GM19324 (cell line): ENCODE data around the gene UPK2.

Experiments used
- ATAC-seq: cut with Tn5 transposase; IDR thresholded peaks from one replicate; pipeline ENCODE4 v1.9.1; 2021; ENCODE audit warnings: mild to moderate bottlenecking, moderate library complexity; ENCODE audit not compliant: unreplicated experiment, low FRiP score

UPK2 gene

DNA sequence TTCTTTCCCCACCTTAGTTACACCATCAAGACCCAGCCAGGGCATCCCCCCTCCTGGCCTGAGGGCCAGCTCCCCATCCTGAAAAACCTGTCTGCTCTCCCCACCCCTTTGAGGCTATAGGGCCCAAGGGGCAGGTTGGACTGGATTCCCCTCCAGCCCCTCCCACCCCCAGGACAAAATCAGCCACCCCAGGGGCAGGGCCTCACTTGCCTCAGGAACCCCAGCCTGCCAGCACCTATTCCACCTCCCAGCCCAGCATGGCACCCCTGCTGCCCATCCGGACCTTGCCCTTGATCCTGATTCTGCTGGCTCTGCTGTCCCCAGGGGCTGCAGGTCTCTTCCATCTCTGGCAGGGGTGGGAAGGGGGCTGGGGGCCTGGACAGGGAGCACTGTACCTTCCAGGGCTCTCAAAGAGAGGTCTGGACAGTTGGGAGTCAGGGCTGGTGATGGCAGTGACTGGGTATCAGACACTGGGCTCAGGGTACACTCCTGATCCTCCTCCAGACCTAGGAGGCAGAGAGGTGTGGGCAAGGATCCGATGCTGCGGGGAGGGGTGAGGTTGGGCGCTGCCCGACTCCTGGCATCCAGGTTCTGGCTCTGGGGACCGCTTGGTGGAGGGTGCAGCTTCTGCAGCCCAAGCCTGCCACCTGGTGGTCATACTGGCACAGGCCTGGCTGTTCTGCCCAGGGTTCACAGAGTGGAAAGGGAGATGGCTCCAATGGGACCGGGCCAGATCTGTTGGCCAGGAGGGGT lies at the start of gene UPK2:
Gene UPK2, plus strand, starts transcription at position 205 of the 753 bp plus-strand sequence. Its CDS starts 53 bp downstream, at position 258.
- ATAC-seq, result peak; percentile 68

DNA sequence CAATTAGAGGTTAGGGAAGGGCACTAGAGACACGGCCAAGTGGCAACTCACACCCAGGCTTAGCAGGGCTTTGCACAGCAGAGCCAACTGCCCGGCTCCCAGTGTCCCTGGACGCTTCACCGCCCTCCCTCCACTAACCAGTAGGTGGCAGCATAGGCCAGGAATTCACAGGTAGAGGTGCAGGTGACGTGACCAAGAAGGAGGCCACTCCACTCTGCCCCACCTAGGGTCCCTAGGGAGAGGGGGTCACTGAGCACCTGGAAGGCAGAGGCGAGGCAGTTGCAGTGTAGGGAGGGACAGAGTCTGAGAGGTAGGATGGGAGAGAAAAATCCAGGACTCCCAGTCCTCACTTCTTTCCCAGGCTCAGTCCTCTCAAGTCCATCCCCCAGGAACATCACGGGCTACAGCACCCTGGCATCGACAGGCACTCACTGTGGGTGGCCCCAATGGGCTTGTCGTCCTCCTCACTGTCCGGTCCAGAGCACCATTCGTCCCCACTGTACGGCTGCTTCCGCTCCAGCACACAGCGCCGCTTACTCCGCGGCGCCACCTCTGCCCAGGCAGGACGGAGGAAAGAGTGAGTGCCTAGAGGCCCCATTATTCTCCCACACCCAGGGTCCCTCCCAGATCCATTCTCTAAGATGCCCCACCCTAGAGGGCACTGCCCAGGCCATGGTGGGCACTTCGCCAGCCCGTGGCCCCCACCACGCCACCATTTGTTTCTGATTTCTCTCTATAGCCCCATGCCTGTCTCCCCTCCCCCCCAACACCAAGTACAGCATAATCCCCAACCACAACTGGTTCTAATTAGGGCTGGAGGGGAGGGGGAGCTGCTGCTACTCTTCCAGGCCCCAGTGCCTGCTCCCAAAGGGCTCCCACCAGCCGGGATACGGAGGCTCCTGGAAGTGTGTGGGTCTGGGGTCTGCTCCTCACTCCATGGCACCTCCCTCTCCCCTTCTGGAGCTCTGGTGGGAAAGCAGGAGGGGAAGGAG lies 48.8 kb upstream of the UPK2 start:
- peak; percentile 57 for ATAC-seq

GRCh38 chr11:118908264-118908663 lies 47.8 kb upstream of the UPK2 start:
- ATAC-seq, result no peak

DNA sequence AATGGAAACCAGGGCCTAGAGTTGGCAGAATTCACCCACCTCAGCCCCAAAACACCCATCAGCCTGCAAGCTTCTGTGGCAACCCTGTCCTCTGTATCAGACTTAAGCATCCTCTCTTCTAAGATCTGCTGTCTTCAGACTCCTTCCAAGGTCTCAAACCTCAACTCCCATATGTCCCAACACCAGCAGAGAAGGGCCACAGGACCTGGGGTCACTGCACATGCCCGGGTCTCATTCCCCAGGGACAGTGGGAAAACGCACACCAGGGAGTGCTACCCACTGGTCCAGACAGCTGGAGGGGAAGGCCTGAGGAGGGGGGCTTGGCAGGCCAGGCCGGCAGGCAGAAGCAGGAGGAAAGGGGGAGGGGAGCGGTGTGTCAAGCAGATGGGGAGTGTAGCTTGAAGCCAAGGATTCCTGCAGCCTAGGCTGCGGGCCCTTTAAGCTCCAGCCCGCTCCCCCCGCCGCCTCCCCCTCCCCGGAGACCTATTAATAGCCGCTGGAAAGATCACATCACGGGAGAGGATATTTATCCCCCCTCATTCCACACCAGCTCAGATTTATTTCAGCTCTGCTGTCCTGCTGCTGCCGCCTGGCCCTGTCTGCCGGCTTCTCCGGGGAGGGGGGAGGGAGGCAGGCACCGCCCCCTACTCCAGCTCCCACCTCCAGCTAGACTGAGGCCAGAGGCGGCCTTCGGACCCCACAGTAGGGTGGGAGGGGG lies 47.0 kb upstream of the UPK2 start:
- no peak for ATAC-seq

- no peak for ATAC-seq
Observed at GRCh38 chr11:118909619-118910308, 46.3 kb upstream of the UPK2 start.

DNA sequence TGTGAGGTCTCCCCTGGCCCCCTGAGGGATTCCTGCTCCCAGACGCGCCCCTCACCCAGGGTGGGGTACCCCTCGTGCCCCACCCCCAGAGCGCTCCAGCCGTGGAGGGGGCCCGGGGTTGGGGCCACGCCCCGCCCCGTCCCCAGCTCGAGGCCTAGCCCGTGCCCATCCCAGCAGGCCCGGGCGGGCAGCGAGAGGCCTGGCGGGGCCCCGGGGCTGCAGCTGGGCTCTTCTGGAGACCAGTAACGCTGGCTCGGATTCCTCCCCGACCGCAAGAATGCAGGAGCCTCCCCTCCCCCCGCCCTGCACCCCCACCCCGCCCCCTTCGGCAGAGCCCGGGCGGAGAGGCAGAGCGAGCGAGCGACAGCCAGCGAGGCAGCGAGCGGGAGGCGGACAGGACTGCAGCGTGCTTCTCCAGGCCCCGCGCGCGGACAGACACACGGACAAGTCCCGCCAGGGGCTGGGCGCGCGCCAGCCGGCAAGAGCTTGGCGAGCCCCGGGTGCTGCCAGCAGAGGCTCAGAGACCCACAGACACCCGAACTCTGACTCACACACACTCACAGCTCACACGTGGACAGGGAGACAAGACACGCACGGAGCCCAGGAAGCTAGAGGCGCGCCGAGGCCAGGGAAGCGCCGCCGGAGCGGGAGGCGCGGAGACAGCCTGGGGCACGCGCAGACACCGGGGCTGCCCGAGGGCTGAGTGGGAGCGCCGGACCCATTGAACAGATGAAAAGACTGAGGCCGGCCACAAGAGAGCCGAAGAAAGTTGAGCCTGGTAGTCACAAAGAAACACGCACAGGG lies 45.6 kb upstream of the UPK2 start:
- ATAC-seq, result no peak

- ATAC-seq, result no peak
Observed at GRCh38 chr11:118911113-118911879, 44.8 kb upstream of the UPK2 start.

- no peak for ATAC-seq
Observed at GRCh38 chr11:118911880-118912741, 44.0 kb upstream of the UPK2 start.

GRCh38 chr11:118912742-118913410 lies 43.2 kb upstream of the UPK2 start:
- no peak for ATAC-seq

DNA sequence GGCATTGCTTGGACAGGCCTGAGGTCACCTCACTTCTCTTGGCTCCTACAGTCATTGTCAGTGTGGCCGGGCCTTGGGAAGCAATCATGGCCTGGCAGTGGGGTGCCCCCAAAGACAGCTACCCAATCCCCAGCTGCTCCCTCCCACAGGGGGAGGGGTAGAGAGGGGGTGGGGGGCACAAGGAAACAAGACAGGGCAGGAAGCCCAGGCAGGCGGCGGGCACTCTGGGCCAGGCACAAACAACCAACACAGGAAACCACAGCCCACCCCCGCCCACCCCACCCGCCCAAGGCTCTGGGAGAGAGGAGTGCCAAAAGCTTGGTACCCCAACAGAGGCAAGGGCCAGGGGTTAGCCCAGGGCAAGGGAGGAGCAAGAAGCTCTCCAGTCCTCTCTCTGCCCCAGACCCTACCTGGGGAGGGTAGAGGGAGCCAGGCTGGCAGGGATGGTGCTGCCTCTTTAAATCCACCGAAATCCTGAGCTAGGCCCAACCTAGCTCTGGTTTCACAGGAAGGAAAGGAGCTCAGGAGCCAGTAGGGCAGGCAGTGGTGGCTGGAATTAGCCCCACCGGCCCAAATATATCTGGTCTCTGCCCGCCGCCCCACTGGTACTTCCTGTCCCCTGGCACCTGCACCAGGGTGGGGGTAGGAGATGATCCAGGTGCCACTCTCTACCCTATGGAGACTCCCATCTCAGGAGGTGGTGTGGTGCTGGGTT lies 42.5 kb upstream of the UPK2 start:
- no peak for ATAC-seq

GRCh38 chr11:118914178-118914918 lies 41.8 kb upstream of the UPK2 start:
- ATAC-seq, result no peak

GRCh38 chr11:118914987-118915386 lies 41.1 kb upstream of the UPK2 start:
- ATAC-seq, result no peak

DNA sequence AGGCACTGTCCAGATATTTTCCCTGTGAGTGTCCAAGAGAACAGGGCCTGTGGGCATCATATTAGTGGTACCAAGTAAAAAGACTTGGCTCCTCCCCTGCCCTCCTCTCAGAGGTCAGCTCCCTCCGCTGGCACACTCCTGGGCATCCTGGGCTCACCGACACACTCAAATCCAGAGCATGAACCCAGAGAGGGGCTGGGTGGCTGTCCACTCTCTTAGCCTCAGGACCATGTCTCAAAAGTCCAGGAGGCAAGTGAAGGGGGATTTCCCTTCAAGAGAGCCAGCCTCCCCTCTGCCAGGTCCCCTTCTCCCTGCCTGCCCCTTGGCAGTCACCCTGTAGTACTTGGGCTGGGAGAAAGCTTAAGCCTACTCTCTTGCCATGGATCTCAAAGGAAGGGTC lies 40.7 kb upstream of the UPK2 start:
- ATAC-seq, result no peak

DNA sequence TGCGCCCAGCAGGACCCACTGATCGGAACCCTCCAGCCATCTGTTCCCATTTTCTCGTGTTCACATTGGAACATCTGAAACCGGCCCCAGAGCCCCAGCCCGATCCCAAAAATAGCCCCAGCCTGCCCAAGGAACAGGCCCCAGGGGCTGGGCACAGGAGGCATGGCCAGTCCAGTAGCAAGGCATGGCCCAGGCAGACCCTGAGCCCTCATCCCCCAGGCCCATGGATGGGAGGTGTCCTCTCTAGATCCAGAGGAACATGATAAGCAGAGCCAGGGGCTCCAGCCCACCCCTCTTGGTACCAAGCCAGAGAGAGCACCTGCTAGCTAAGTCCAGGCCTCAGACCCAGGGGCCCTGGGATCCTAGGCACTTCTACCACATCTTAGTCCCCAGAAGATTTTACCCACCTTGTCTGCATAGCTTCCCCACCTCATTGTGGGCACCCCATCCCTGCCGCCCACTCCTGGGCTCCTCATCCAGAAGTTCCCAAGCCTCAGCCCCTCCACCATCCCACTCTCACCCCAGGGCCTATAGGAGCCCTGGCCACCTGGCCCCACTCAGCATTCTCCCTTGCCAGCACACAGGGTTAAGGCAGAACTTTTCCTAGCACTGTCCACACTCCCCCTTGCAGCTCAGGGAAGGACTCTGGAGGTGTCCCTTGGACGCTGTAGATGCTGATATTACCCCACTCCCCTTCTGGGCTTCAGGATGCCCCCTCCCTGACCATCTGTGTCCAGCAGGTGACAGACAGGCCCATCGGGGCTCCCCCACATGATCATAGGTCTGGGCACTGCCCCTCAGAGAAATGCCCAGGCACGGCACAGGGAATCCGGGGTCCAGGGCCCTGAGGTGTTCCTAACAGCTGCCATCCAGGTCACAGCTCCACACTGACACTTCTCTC lies 39.9 kb upstream of the UPK2 start:
- no peak for ATAC-seq

GRCh38 chr11:118916842-118917388 lies 39.2 kb upstream of the UPK2 start:
- no peak for ATAC-seq
